Transverse colon (tissue), 4 donors: ENCODE data around the gene LRRC75B.

ENCODE experiments used
- CTCF ChIP-seq, 5 experiments: fragments of 200-600 bp in 3 of 5; fragments of 450-650 bp in 2 of 5; sonication (generic) in 3 of 5; IDR thresholded peaks; 1 replicate in 2 of 5; 2 replicates in 3 of 5; pipeline ENCODE4 v1.5.1; 2016 to 2017; ENCODE audit warnings: antibody characterized with exemption in 5 of 5, inconsistent platforms in 3 of 5, mild to moderate bottlenecking in 2 of 5, moderate library complexity in 1 of 5
- EP300 ChIP-seq: sonication (generic); formaldehyde crosslinking; IDR thresholded peaks from one replicate; pipeline ENCODE4 v1.6.1; 2017; ENCODE audit warnings: antibody characterized with exemption, low read depth
- POLR2A ChIP-seq: fragments of 450-650 bp; IDR thresholded peaks from one replicate; pipeline ENCODE4 v1.6.1; 2016; ENCODE audit warnings: antibody characterized with exemption, mild to moderate bottlenecking, moderate library complexity
- POLR2AphosphoS5 ChIP-seq, 3 donors: sonication (generic); formaldehyde crosslinking; IDR thresholded peaks; one replicate each; pipeline ENCODE4 v1.6.1; 2016; ENCODE audit warnings: antibody characterized with exemption in 3 of 3

GRCh38 chr22:24555165-24556039 lies 37.5 kb downstream of the LRRC75B start, which contains the start of gene SNRPD3:
- peak; percentile 87 to 92 (median 88) for TF ChIP-seq POLR2AphosphoS5 (IDR thresholded peaks at IDR 0.05)
- peak; percentile 24 to 79 (median 29) for TF ChIP-seq CTCF (IDR thresholded peaks at IDR 0.05)
- TF ChIP-seq POLR2A, result peak; percentile 88
- peak; percentile 6 for TF ChIP-seq EP300
